H9 (cell line): ENCODE measurements around the gene SEPTIN2. TPM values are rescaled to one million over a fixed set of nuclear protein-coding genes. Genes with fewer than 3 reads are reported as not detected.
A peak's percentile ranks its signal among the peaks of the same experiment; 100 is the strongest.

Experiments used
- DNase-seq: peaks from one replicate; pipeline ENCODE4 v3.0.0-alpha.2; 2017
- H2AFZ ChIP-seq: one replicate; pipeline ENCODE4 v1.6.1; 2013; ENCODE audit warnings: mild to moderate bottlenecking, low read length, control low read depth, moderate library complexity
- H2AK5ac ChIP-seq: 2 replicates; pipeline ENCODE4 v1.6.1; 2013; ENCODE audit warnings: low read length, control low read depth, mixed read lengths; ENCODE audit not compliant: insufficient read length
- H2BK120ac ChIP-seq: one replicate; pipeline ENCODE4 v1.6.1; 2013; ENCODE audit warnings: low read depth, mild to moderate bottlenecking, low read length, control low read depth, inconsistent platforms; ENCODE audit not compliant: poor library complexity, severe bottlenecking
- H2BK12ac ChIP-seq: 2 replicates; pipeline ENCODE4 v1.6.1; 2013; ENCODE audit warnings: low read length, control low read depth, mixed read lengths, low read depth; ENCODE audit not compliant: insufficient read length
- H2BK15ac ChIP-seq: 2 replicates; pipeline ENCODE4 v1.6.1; 2013; ENCODE audit warnings: low read depth, low read length, control low read depth
- H2BK20ac ChIP-seq: one replicate; pipeline ENCODE4 v1.6.1; 2013; ENCODE audit warnings: low read depth, mild to moderate bottlenecking, low read length, control low read depth, inconsistent platforms; ENCODE audit not compliant: poor library complexity, severe bottlenecking
- H2BK5ac ChIP-seq: 2 replicates; pipeline ENCODE4 v1.6.1; 2013; ENCODE audit warnings: low read length, control low read depth, mixed read lengths; ENCODE audit not compliant: insufficient read length
- H3K14ac ChIP-seq: 2 replicates; pipeline ENCODE4 v1.6.1; 2013; ENCODE audit warnings: low read length, control low read depth; ENCODE audit not compliant: insufficient read depth
- H3K18ac ChIP-seq: 2 replicates; pipeline ENCODE4 v1.6.1; 2013; ENCODE audit warnings: low read depth, mild to moderate bottlenecking, mixed read lengths, low read length, control low read depth; ENCODE audit not compliant: insufficient read length
- H3K23ac ChIP-seq: 2 replicates; pipeline ENCODE4 v1.6.1; 2013; ENCODE audit warnings: low read length, control low read depth, mixed read lengths, low read depth; ENCODE audit not compliant: insufficient read length
- H3K23me2 ChIP-seq: 2 replicates; pipeline ENCODE4 v1.6.1; 2013; ENCODE audit warnings: low read depth, mild to moderate bottlenecking, mixed read lengths, low read length, control low read depth; ENCODE audit not compliant: insufficient read length, poor library complexity, severe bottlenecking
- H3K27ac ChIP-seq: 2 replicates; pipeline ENCODE4 v1.5.1; 2013; ENCODE audit warnings: low read length, control low read depth, mixed read lengths, low read depth; ENCODE audit not compliant: insufficient read length
- H3K27me3 ChIP-seq: 2 replicates; pipeline ENCODE4 v1.6.1; 2013; ENCODE audit warnings: low read length, control low read depth, inconsistent platforms; ENCODE audit not compliant: insufficient read depth
- H3K4ac ChIP-seq: 2 replicates; pipeline ENCODE4 v1.6.1; 2013; ENCODE audit warnings: low read depth, mild to moderate bottlenecking, control low read depth, inconsistent platforms, low read length, moderate library complexity
- H3K4me1 ChIP-seq: 2 replicates; pipeline ENCODE4 v1.6.1; 2013; ENCODE audit warnings: low read length, control low read depth, inconsistent platforms; ENCODE audit not compliant: insufficient read depth
- H3K4me2 ChIP-seq: 2 replicates; pipeline ENCODE4 v1.6.1; 2013; ENCODE audit warnings: low read length, control low read depth, mixed read lengths; ENCODE audit not compliant: insufficient read length, insufficient read depth
- H3K56ac ChIP-seq: 2 replicates; pipeline ENCODE4 v1.6.1; 2013; ENCODE audit warnings: low read depth, mild to moderate bottlenecking, mixed read lengths, low read length, control low read depth; ENCODE audit not compliant: insufficient read length
- H3K79me1 ChIP-seq: 2 replicates; pipeline ENCODE4 v1.6.1; 2013; ENCODE audit warnings: low read depth, mild to moderate bottlenecking, moderate library complexity, low read length, control low read depth, inconsistent platforms; ENCODE audit not compliant: insufficient read depth, poor library complexity, severe bottlenecking
- H3K79me2 ChIP-seq: 2 replicates; pipeline ENCODE4 v1.6.1; 2013; ENCODE audit warnings: low read length, control low read depth, inconsistent platforms; ENCODE audit not compliant: insufficient read depth
- H3K9ac ChIP-seq: 2 replicates; pipeline ENCODE4 v1.6.1; 2013; ENCODE audit warnings: low read length, control low read depth, mixed read lengths; ENCODE audit not compliant: insufficient read length; ENCODE audit errors: extremely low read depth
- H3K9me3 ChIP-seq: one replicate; pipeline ENCODE4 v1.6.1; 2013; ENCODE audit warnings: low read depth, low read length, inconsistent platforms; ENCODE audit not compliant: control insufficient read depth
- H3T11ph ChIP-seq: one replicate; pipeline ENCODE4 v1.6.1; 2013; ENCODE audit warnings: mild to moderate bottlenecking, low read length, control low read depth, inconsistent platforms
- H4K20me1 ChIP-seq: one replicate; pipeline ENCODE4 v1.6.1; 2013; ENCODE audit not compliant: control insufficient read depth, insufficient read length, insufficient read depth
- H4K5ac ChIP-seq: 2 replicates; pipeline ENCODE4 v1.6.1; 2013; ENCODE audit warnings: low read depth, mild to moderate bottlenecking, mixed read lengths, low read length, control low read depth; ENCODE audit not compliant: insufficient read length
- H4K8ac ChIP-seq: replicated peaks from 2 replicates; pipeline ENCODE4 v1.6.1; 2013; ENCODE audit warnings: low read length, control low read depth, mixed read lengths, low read depth; ENCODE audit not compliant: insufficient read length
- H4K91ac ChIP-seq: 2 replicates; pipeline ENCODE4 v1.6.1; 2013; ENCODE audit warnings: low read depth, mild to moderate bottlenecking, moderate library complexity, mixed read lengths, low read length, control low read depth; ENCODE audit not compliant: insufficient read length
- H3K27ac Mint-ChIP-seq, 3 experiments: 2 replicates in 2 of 3; 3 replicates in 1 of 3; pipeline ENCODE4 v1.8.0; 2020 to 2021; ENCODE audit warnings: mixed read lengths in 3 of 3, mild to moderate bottlenecking in 1 of 3, moderate library complexity in 1 of 3
- H3K27me3 Mint-ChIP-seq: 2 replicates; pipeline ENCODE4 v1.8.0; 2021; ENCODE audit warnings: low read depth, mild to moderate bottlenecking, moderate library complexity, mixed read lengths
- H3K36me3 Mint-ChIP-seq, 3 experiments: 2 replicates in 2 of 3; 3 replicates in 1 of 3; pipeline ENCODE4 v1.8.0; 2020 to 2021; ENCODE audit warnings: low read depth in 3 of 3, mixed read lengths in 3 of 3; ENCODE audit not compliant: insufficient read depth in 1 of 3
- H3K4me1 Mint-ChIP-seq, 2 experiments: 2 replicates each; pipeline ENCODE4 v1.8.0; 2020; ENCODE audit warnings: mixed read lengths in 2 of 2
- H3K4me3 Mint-ChIP-seq, 2 experiments: 2 replicates in 1 of 2; 3 replicates in 1 of 2; pipeline ENCODE4 v1.8.0; 2020 to 2021; ENCODE audit warnings: mild to moderate bottlenecking in 2 of 2, mixed read lengths in 2 of 2, moderate library complexity in 1 of 2
- H3K9me3 Mint-ChIP-seq, 2 experiments: 2 replicates in 1 of 2; 3 replicates in 1 of 2; pipeline ENCODE4 v1.8.0; 2020; ENCODE audit warnings: mild to moderate bottlenecking in 2 of 2, mixed read lengths in 2 of 2, moderate library complexity in 1 of 2
- CTCF ChIP-seq: fragments of 200-600 bp; sonication (generic); conservative IDR thresholded peaks from 3 replicates; pipeline ENCODE4 v1.8.0; 2021; ENCODE audit warnings: antibody characterized with exemption, mild to moderate bottlenecking
- WGBS: extraction: QIAGEN DNeasy Blood & Tissue Kit; methylation state at CpG from one replicate; pipeline ENCODE4 v1.1.7; 2013; ENCODE audit warnings: missing lambda C conversion rate, low lambda C conversion rate, mixed read lengths; ENCODE audit not compliant: insufficient read length; ENCODE audit errors: extremely low coverage; 5-methylcytosine and 5-hydroxymethylcytosine counted together
- total RNA-seq: library from RNA; stranded (reverse); gene quantifications from 2 replicates; pipeline ENCODE4 v1.2.1, GENCODE V29; 2021

The SEPTIN2 gene
- total RNA-seq, 1 experiment from 2014 or later, result 385 TPM

GRCh38 chr2:241288324-241288888 is 27.3 kb upstream of the SEPTIN2 start:
- Mint-ChIP-seq H3K27ac (peak overlapping the region in 2 of 3 experiments; percentile 37 to 38; a peak in 4 of 7 replicates), H3K27me3 (no peaks in the 10 kb centered on the region), H3K9me3 (no peaks in the 10 kb centered on the region), H3K4me1 (peaks cover 6 to 11% of the 10 kb centered on the region in 2 experiments), H3K4me3 (no peak overlapping the region), H3K36me3 (peaks cover 0 to 6% (median 3%) of the 10 kb centered on the region in 3 experiments; a peak in 4 of 7 replicates)
- no peak overlapping the region for H3K18ac ChIP-seq
- no peak overlapping the region for H3K9ac ChIP-seq
- no peak overlapping the region for H2BK15ac ChIP-seq
- no peak overlapping the region for H2BK5ac ChIP-seq
- H2AFZ ChIP-seq, result no peak overlapping the region
- no peak overlapping the region for H3K56ac ChIP-seq
- H3K14ac ChIP-seq, result no peak overlapping the region
- no CpG with 5 or more reads among the region's 3 CpGs for WGBS
- H2BK120ac ChIP-seq, result no peak overlapping the region
- no peak overlapping the region for H4K8ac ChIP-seq
- no peaks in the 10 kb centered on the region for H3K9me3 ChIP-seq
- no peak overlapping the region for H3K4ac ChIP-seq
- no peak overlapping the region for H3T11ph ChIP-seq
- H3K23ac ChIP-seq, result no peak overlapping the region
- H4K5ac ChIP-seq, result no peak overlapping the region
- H3K27me3 ChIP-seq, result no peaks in the 10 kb centered on the region
- H3K27ac ChIP-seq, result no peak overlapping the region
- no peaks in the 10 kb centered on the region for H3K79me1 ChIP-seq
- no peak for DNase-seq
- no peak overlapping the region for H4K91ac ChIP-seq
- H4K20me1 ChIP-seq, result no peaks in the 10 kb centered on the region
- no peak overlapping the region for H3K4me2 ChIP-seq
- peaks cover 11% of the 10 kb centered on the region; the same call in 1 of the 2 replicates for H3K79me2 ChIP-seq
- no peak overlapping the region for H2BK20ac ChIP-seq
- no peaks in the 10 kb centered on the region for H3K23me2 ChIP-seq
- no peak overlapping the region for H2BK12ac ChIP-seq
- H2AK5ac ChIP-seq, result no peak overlapping the region
- no peak for TF ChIP-seq CTCF
- H3K4me1 ChIP-seq, result no peaks in the 10 kb centered on the region; the same call in 1 of the 2 replicates
